HCT116 (cell line): ENCODE results near the gene TOX2. TPM values are rescaled to one million over a fixed set of nuclear protein-coding genes. Genes with fewer than 3 reads are reported as not detected.

ENCODE experiments used
- ATAC-seq: fragments of 200-7000 bp; cut with Tn5 transposase; 2 replicates; pipeline ENCODE4 v1.9.1; 2020; ENCODE audit warnings: mild to moderate bottlenecking, moderate library complexity
- BruUV-seq: library from RNA; stranded (reverse); fragments of 400-500 nt; replicated peaks from 2 replicates; lab custom pipeline; 2021; lab: Mats Ljungman, UMichigan
- CTCF ChIA-PET: fragments of 300-600 bp; sonication (Branson Sonifier 250); formaldehyde crosslinking; loops from one replicate; lab custom pipeline; 2021; ENCODE audit warnings: antibody characterized with exemption; lab: Charles Lee
- POLR2A ChIA-PET: fragments of 300-600, 350-600 bp; sonication (Branson Sonifier 250); formaldehyde crosslinking; loops from one replicate; lab custom pipeline; 2021; ENCODE audit warnings: antibody characterized with exemption; lab: Charles Lee
- RAD21 ChIA-PET, 2 experiments: fragments of 300-600 bp; sonication (Branson Sonifier 250); formaldehyde crosslinking; loops; one replicate each; lab custom pipeline; 2023; ENCODE audit warnings: low total read pairs in 2 of 2; ENCODE audit not compliant: uncharacterized antibody in 2 of 2, unreplicated experiment in 2 of 2, low non-redundant PET in 1 of 2; lab: Charles Lee
- DNase-seq: peaks from one replicate; pipeline ENCODE4 v3.0.0-alpha.2; 2010; ENCODE audit warnings: low read depth, low spot score
- H2AFZ ChIP-seq: fragments of 200-600 bp; shearing (Covaris generic), sonication (generic); 2 replicates; pipeline ENCODE4 v1.6.1; 2017; ENCODE audit warnings: low read depth, mixed run types, mixed read lengths, antibody characterized with exemption, low read length; ENCODE audit not compliant: poor library complexity, severe bottlenecking
- H3K27ac ChIP-seq: 2 replicates; pipeline ENCODE4 v1.5.1; 2012; ENCODE audit warnings: low read depth, low read length
- H3K27me3 ChIP-seq: fragments of 200-600 bp; sonication (generic); 2 replicates; pipeline ENCODE4 v1.6.1; 2016; ENCODE audit warnings: mixed run types, low read length, mixed read lengths; ENCODE audit not compliant: insufficient read depth
- H3K36me3 ChIP-seq, 2 experiments: fragments of 200-500 bp in 1 of 2; fragments of 200-600 bp in 1 of 2; sonication (Bioruptor generic) in 1 of 2; sonication (generic) in 1 of 2; 2 replicates each; pipeline versions ENCODE4 v1.5.1 to v1.6.1; 2014 to 2016; ENCODE audit warnings: low read length in 2 of 2, inconsistent platforms in 1 of 2, mixed read lengths in 1 of 2, mixed run types in 1 of 2; ENCODE audit not compliant: insufficient read depth in 2 of 2, control insufficient read depth in 1 of 2
- H3K4me1 ChIP-seq, 2 experiments: fragments of 200-600 bp in 1 of 2; sonication (generic) in 1 of 2; 2 replicates each; pipeline versions ENCODE4 v1.5.1 to v1.6.1; 2012 to 2017; ENCODE audit warnings: low read length in 2 of 2, inconsistent platforms in 1 of 2, mild to moderate bottlenecking in 1 of 2, mixed read lengths in 1 of 2, mixed run types in 1 of 2, moderate library complexity in 1 of 2; ENCODE audit not compliant: insufficient read depth in 2 of 2, control insufficient read depth in 1 of 2
- H3K4me2 ChIP-seq: fragments of 200-600 bp; sonication (generic); 2 replicates; pipeline ENCODE4 v1.6.1; 2017; ENCODE audit warnings: mixed run types, low read length, mixed read lengths
- H3K4me3 ChIP-seq, 2 experiments: fragments of 200-600 bp in 1 of 2; sonication (generic) in 1 of 2; replicated peaks in 1 of 2; 2 replicates each; pipeline ENCODE4 v1.5.1; 2011 to 2016; ENCODE audit warnings: low read length in 2 of 2, control low read depth in 1 of 2, low read depth in 1 of 2, mild to moderate bottlenecking in 1 of 2, mixed read lengths in 1 of 2, mixed run types in 1 of 2
- H3K79me2 ChIP-seq: fragments of 200-600 bp; sonication (generic); 2 replicates; pipeline ENCODE4 v1.6.1; 2017; ENCODE audit warnings: mild to moderate bottlenecking, mixed run types, low read length, moderate library complexity, mixed read lengths; ENCODE audit not compliant: insufficient read depth
- H3K9ac ChIP-seq: fragments of 200-600 bp; sonication (generic); 2 replicates; pipeline ENCODE4 v1.6.1; 2016; ENCODE audit warnings: low read length, mixed read lengths
- H3K9me2 ChIP-seq: fragments of 200-600 bp; sonication (generic), shearing (Covaris generic); 2 replicates; pipeline ENCODE4 v1.6.1; 2017; ENCODE audit warnings: mixed run types, mild to moderate bottlenecking, moderate library complexity; ENCODE audit not compliant: insufficient read depth
- H3K9me3 ChIP-seq, 2 experiments: fragments of 200-500 bp in 1 of 2; fragments of 200-600 bp in 1 of 2; sonication (Bioruptor generic) in 1 of 2; sonication (generic) in 1 of 2; 2 replicates each; pipeline ENCODE4 v1.6.1; 2014 to 2017; ENCODE audit warnings: low read length in 2 of 2, mixed read lengths in 2 of 2, inconsistent platforms in 1 of 2, low read depth in 1 of 2, mild to moderate bottlenecking in 1 of 2, mixed run types in 1 of 2, moderate library complexity in 1 of 2; ENCODE audit not compliant: control insufficient read depth in 1 of 2, insufficient read depth in 1 of 2
- H4K20me1 ChIP-seq: fragments of 200-600 bp; sonication (generic), shearing (Covaris generic); 2 replicates; pipeline ENCODE4 v1.6.1; 2017; ENCODE audit warnings: mixed run types, mild to moderate bottlenecking, moderate library complexity; ENCODE audit not compliant: insufficient read depth
- ATF3 ChIP-seq: IDR thresholded peaks from 2 replicates; pipeline ENCODE4 v1.6.1; 2012
- CBX3 ChIP-seq: IDR thresholded peaks from 2 replicates; pipeline ENCODE4 v1.6.1; 2012; ENCODE audit warnings: low read depth
- CTCF ChIP-seq, 3 experiments: fragments of 200-600 bp in 1 of 3; sonication (generic) in 1 of 3; IDR thresholded peaks in 2 of 3; conservative IDR thresholded peaks in 1 of 3; 2 replicates each; pipeline ENCODE4 v1.5.1; 2012 to 2017; ENCODE audit warnings: low read depth in 2 of 3, low read length in 2 of 3, antibody characterized with exemption in 1 of 3, borderline replicate concordance in 1 of 3, control low read depth in 1 of 3, mild to moderate bottlenecking in 1 of 3, mixed read lengths in 1 of 3, mixed run types in 1 of 3, moderate library complexity in 1 of 3; ENCODE audit not compliant: insufficient read depth in 1 of 3
- EZH2 ChIP-seq: fragments of 200-600 bp; sonication (generic); IDR thresholded peaks from 2 replicates; pipeline ENCODE4 v1.6.1; 2017; ENCODE audit warnings: antibody characterized with exemption, mixed run types
- EZH2phosphoT487 ChIP-seq: fragments of 200-600 bp; IDR thresholded peaks from 2 replicates; pipeline ENCODE4 v1.6.1; 2018; ENCODE audit warnings: antibody characterized with exemption, borderline replicate concordance
- JUND ChIP-seq: IDR thresholded peaks from 2 replicates; pipeline ENCODE4 v1.6.1; 2012
- RAD21 ChIP-seq: IDR thresholded peaks from 2 replicates; pipeline ENCODE4 v1.6.1; 2012; ENCODE audit warnings: low read depth, mild to moderate bottlenecking
- SRF ChIP-seq: IDR thresholded peaks from 2 replicates; pipeline ENCODE4 v1.6.1; 2012; ENCODE audit warnings: low read depth
- intact Hi-C: fragments of 100-400 bp; cut with micrococcal nuclease; formaldehyde crosslinking; loops from 2 replicates; pipeline ENCODE4 v1.10.0; 2022
- total RNA-seq: library from RNA; stranded (reverse); gene quantifications from one replicate; pipeline ENCODE4 v1.2.1, GENCODE V29; 2021; ENCODE audit not compliant: unreplicated experiment
- TF ChIP-seq, protein P1 (sequence below): IDR thresholded peaks from 2 replicates; pipeline ENCODE4 v1.6.1; 2012

Gene TOX2
- total RNA-seq, 1 experiment from 2014 or later = 39.6 TPM

GRCh38 chr20:43945391-43946205 is 30.9 kb downstream of the TOX2 start:
- Histone ChIP-seq H3K4me3 (no peak overlapping the region), H3K27ac (no peak overlapping the region), H3K9me2 (no peaks in the 10 kb centered on the region), H3K36me3 (no peaks in the 10 kb centered on the region), H2AFZ (no peak overlapping the region), H3K9ac (no peak overlapping the region), H3K9me3 (no peaks in the 10 kb centered on the region), H3K4me2 (no peak overlapping the region), H3K79me2 (peaks cover 12% of the 10 kb centered on the region; the same call in 1 of the 2 replicates), H3K27me3 (no peaks in the 10 kb centered on the region), H4K20me1 (no peaks in the 10 kb centered on the region), H3K4me1 (peaks cover 38 to 58% of the 10 kb centered on the region in 2 experiments)
- DNase-seq = no peak
- BruUV-seq = no TSS peak
- ATAC-seq = no peak
- POLR2A ChIA-PET = interaction anchor here (1.5 kb wide), 1 partner anchor 30 kb away, joined by 3 read pairs; no protein-coding TSS in a partner anchor
- CTCF ChIA-PET = no interaction called here
- RAD21 ChIA-PET = no interaction called here
- TF ChIP-seq SRF (no peak), EZH2phosphoT487 (no peak), ATF3 (no peak), RAD21 (no peak), JUND (no peak), CTCF (IDR thresholded peaks at IDR 0.05 in 2 of 3, conservative IDR thresholded peaks at IDR 0.05 in 1 of 3; ENCODE audit: borderline replicate concordance in 1 of 3, insufficient read depth in 1 of 3, low read depth in 2 of 3, low read length in 2 of 3) (no peak), CBX3 (no peak), EZH2 (no peak)
- TF ChIP-seq, protein P1, sequence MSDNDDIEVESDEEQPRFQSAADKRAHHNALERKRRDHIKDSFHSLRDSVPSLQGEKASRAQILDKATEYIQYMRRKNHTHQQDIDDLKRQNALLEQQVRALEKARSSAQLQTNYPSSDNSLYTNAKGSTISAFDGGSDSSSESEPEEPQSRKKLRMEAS = no peak
- intact Hi-C loops = no loop called here
